Tibial nerve (tissue), 4 donors: ENCODE measurements around the gene MBOAT2.

Source experiments
- CTCF ChIP-seq, 5 experiments: fragments of 200-600 bp in 3 of 5; fragments of 450-650 bp in 2 of 5; sonication (generic) in 3 of 5; IDR thresholded peaks; one replicate each; pipeline ENCODE4 v1.5.1; 2016 to 2019; ENCODE audit warnings: antibody characterized with exemption in 5 of 5, mild to moderate bottlenecking in 3 of 5, moderate library complexity in 2 of 5
- EP300 ChIP-seq, 2 donors: sonication (generic); formaldehyde crosslinking; IDR thresholded peaks; one replicate each; pipeline ENCODE4 v1.6.1; 2017; ENCODE audit warnings: antibody characterized with exemption in 2 of 2, mild to moderate bottlenecking in 1 of 2
- POLR2A ChIP-seq, 2 donors: fragments of 450-650 bp; IDR thresholded peaks; one replicate each; pipeline ENCODE4 v1.6.1; 2017; ENCODE audit warnings: antibody characterized with exemption in 2 of 2, mild to moderate bottlenecking in 2 of 2, moderate library complexity in 2 of 2

DNA sequence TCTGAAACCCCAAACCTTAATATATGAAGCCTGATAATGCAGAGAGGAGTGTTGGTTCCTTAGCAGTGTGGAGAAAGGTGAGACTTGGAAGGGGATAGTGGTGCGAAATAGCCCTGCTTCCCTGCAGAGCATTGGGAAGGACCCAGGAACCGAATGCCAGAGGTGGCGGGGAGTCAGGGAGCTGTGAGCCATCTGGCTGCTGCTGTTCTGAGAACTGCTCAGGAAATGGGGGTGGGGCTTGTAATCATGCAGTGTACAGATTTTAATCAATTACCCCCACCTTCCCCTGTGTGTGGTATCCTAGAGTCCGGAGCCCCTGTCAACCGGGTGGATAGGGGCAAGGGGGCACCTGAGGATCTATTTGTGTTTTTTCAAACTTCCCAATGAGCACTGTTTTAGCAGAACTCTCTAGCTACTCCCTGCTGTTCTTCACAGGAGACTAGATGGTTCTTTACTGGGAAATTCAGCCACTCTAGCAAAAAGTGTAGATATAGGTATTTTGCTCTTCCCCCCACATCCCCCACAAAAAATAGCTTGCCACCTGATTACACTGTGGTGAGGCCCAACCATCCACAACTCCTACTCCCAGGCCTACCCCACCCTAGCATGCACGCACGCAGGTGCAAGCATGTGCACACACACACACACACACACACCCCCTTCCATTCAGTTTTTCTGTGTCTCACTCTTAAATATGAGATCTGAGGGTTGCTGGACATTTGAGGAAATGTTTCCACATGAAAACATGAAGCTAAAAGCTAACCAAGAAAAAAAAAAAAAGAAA lies 30.1 kb upstream of the MBOAT2 start:
- TF ChIP-seq CTCF (IDR thresholded peaks at IDR 0.05) (no peak), POLR2A (IDR thresholded peaks at IDR 0.05) (no peak), EP300 (IDR thresholded peaks at IDR 0.05) (no peak)
